Common myeloid progenitor, CD34-positive (primary cell): ENCODE results near the gene SNED1.

ENCODE experiments used
- CTCF ChIA-PET: fragments of 350-600 bp; sonication (Branson Sonifier 250); formaldehyde crosslinking; loops from one replicate; lab custom pipeline; 2021; ENCODE audit warnings: antibody characterized with exemption; lab: Charles Lee
- POLR2A ChIA-PET: fragments of 350-600 bp; sonication (Branson Sonifier 250); formaldehyde crosslinking; loops from one replicate; lab custom pipeline; 2021; ENCODE audit warnings: antibody characterized with exemption; lab: Charles Lee
- DNase-seq, 3 donors: peaks; one replicate each; pipeline versions ENCODE4 v3.0.0 to v3.0.0-alpha.2; 2013
- H3K27ac ChIP-seq, 2 experiments: 1 replicate in 1 of 2; 2 replicates in 1 of 2; pipeline ENCODE4 v1.7.0; 2013; ENCODE audit warnings: inconsistent platforms in 2 of 2, low read length in 2 of 2, mild to moderate bottlenecking in 2 of 2, low read depth in 1 of 2, moderate library complexity in 1 of 2; ENCODE audit not compliant: severe bottlenecking in 2 of 2, insufficient read depth in 1 of 2, poor library complexity in 1 of 2
- H3K27me3 ChIP-seq, 5 experiments: replicated peaks in 2 of 5; 1 replicate in 3 of 5; 2 replicates in 2 of 5; pipeline versions ENCODE4 v1.6.1 to v1.7.0; 2013; ENCODE audit warnings: low read length in 4 of 5, mild to moderate bottlenecking in 2 of 5, moderate library complexity in 2 of 5, inconsistent platforms in 1 of 5; ENCODE audit not compliant: insufficient read depth in 5 of 5, control insufficient read depth in 4 of 5
- H3K36me3 ChIP-seq, 4 experiments: 1 replicate in 2 of 4; 2 replicates in 2 of 4; pipeline versions ENCODE4 v1.6.1 to v1.7.0; 2013; ENCODE audit warnings: low read length in 3 of 4, control low read depth in 1 of 4, mild to moderate bottlenecking in 1 of 4; ENCODE audit not compliant: control insufficient read depth in 4 of 4, insufficient read depth in 4 of 4
- H3K4me1 ChIP-seq, 4 experiments: 1 replicate in 3 of 4; 2 replicates in 1 of 4; pipeline versions ENCODE4 v1.6.1 to v1.7.1; 2013; ENCODE audit warnings: low read length in 3 of 4, mild to moderate bottlenecking in 3 of 4, control low read depth in 1 of 4, inconsistent platforms in 1 of 4, moderate library complexity in 1 of 4; ENCODE audit not compliant: control insufficient read depth in 4 of 4, insufficient read depth in 4 of 4; ENCODE audit errors: control extremely low read depth in 1 of 4
- H3K4me3 ChIP-seq, 7 experiments: 1 replicate in 4 of 7; 2 replicates in 3 of 7; pipeline versions ENCODE4 v1.5.1 to v1.7.0; 2013; ENCODE audit warnings: mild to moderate bottlenecking in 7 of 7, low read length in 6 of 7, moderate library complexity in 6 of 7, inconsistent platforms in 2 of 7, low read depth in 2 of 7, control low read depth in 1 of 7; ENCODE audit not compliant: insufficient read depth in 4 of 7, control insufficient read depth in 1 of 7; ENCODE audit errors: extremely low read depth in 1 of 7
- H3K9me3 ChIP-seq, 5 experiments: 1 replicate in 4 of 5; 2 replicates in 1 of 5; pipeline versions ENCODE4 v1.6.1 to v1.7.1; 2013; ENCODE audit warnings: low read length in 4 of 5, mild to moderate bottlenecking in 2 of 5, inconsistent platforms in 1 of 5, low read depth in 1 of 5, moderate library complexity in 1 of 5; ENCODE audit not compliant: control insufficient read depth in 4 of 5, insufficient read depth in 2 of 5; ENCODE audit errors: control extremely low read depth in 1 of 5
- WGBS: methylation state at CpG from one replicate; pipeline ENCODE4 v1.1.5; 2013; ENCODE audit not compliant: insufficient coverage; 5-methylcytosine and 5-hydroxymethylcytosine counted together

The SNED1 gene

GRCh38 chr2:241080405-241081189, 82.2 kb downstream of the SNED1 start:
- ChIA-PET POLR2A (interaction anchor here (1.0 kb wide), 1 partner anchor 133 kb away, joined by 3 read pairs; no protein-coding TSS in a partner anchor), CTCF (no interaction called here)
- 94% methylated on average over 17 of the region's 18 CpGs for WGBS

GRCh38 chr2:241081190-241081642, 82.8 kb downstream of the SNED1 start:
- CTCF ChIA-PET: no interaction called here

More at GRCh38 chr2:241080405-241081189, 82.2 kb downstream of the SNED1 start:
- H3K27ac ChIP-seq: no peak overlapping the region
- no peak for DNase-seq
- H3K36me3 ChIP-seq: peaks cover 0 to 13% (median 2%) of the 10 kb centered on the region in 4 experiments
- no peaks in the 10 kb centered on the region for H3K4me1 ChIP-seq
- no peak overlapping the region for H3K4me3 ChIP-seq
- peaks cover 0 to 6% (median 0%) of the 10 kb centered on the region in 5 experiments for H3K9me3 ChIP-seq
- H3K27me3 ChIP-seq: no peaks in the 10 kb centered on the region

GRCh38 chr2:241081643-241082340, 83.4 kb downstream of the SNED1 start:
- CTCF ChIA-PET: interaction anchor here (1.1 kb wide), 1 partner anchor 98 kb away, joined by 3 read pairs; no protein-coding TSS in a partner anchor

More at GRCh38 chr2:241081190-241081642, 82.8 kb downstream of the SNED1 start:
- no peaks in the 10 kb centered on the region for H3K27me3 ChIP-seq
- peaks cover 0 to 6% (median 0%) of the 10 kb centered on the region in 5 experiments for H3K9me3 ChIP-seq
- H3K27ac ChIP-seq: no peak overlapping the region
- no peaks in the 10 kb centered on the region for H3K4me1 ChIP-seq
- peaks cover under 1 to 12% (median 3%) of the 10 kb centered on the region in 4 experiments for H3K36me3 ChIP-seq
- POLR2A ChIA-PET: interaction anchor here (1.0 kb wide), 1 partner anchor 133 kb away, joined by 3 read pairs; no protein-coding TSS in a partner anchor
- H3K4me3 ChIP-seq: no peak overlapping the region
- WGBS: 86% methylated on average over 9 of the region's 9 CpGs
- no peak for DNase-seq

GRCh38 chr2:241082341-241083090, 84.1 kb downstream of the SNED1 start:
- Histone ChIP-seq H3K27ac (no peak overlapping the region), H3K4me3 (no peak overlapping the region), H3K4me1 (no peaks in the 10 kb centered on the region), H3K9me3 (peaks cover 0 to 6% (median 0%) of the 10 kb centered on the region in 5 experiments), H3K36me3 (peaks cover 6 to 25% (median 11%) of the 10 kb centered on the region in 4 experiments), H3K27me3 (no peaks in the 10 kb centered on the region)
- CTCF ChIA-PET: interaction anchor here (1.1 kb wide), 1 partner anchor 99 kb away, joined by 3 read pairs; no protein-coding TSS in a partner anchor
- 91% methylated on average over 12 of the region's 14 CpGs for WGBS
- POLR2A ChIA-PET: no interaction called here
- no peak for DNase-seq

More at GRCh38 chr2:241081643-241082340, 83.4 kb downstream of the SNED1 start:
- POLR2A ChIA-PET: no interaction called here
- Histone ChIP-seq H3K36me3 (peaks cover 4 to 18% (median 7%) of the 10 kb centered on the region in 4 experiments), H3K4me1 (no peaks in the 10 kb centered on the region), H3K27ac (no peak overlapping the region), H3K9me3 (peaks cover 0 to 6% (median 0%) of the 10 kb centered on the region in 5 experiments), H3K27me3 (no peaks in the 10 kb centered on the region), H3K4me3 (no peak overlapping the region)
- no peak for DNase-seq
- 95% methylated on average over 22 of the region's 28 CpGs for WGBS

GRCh38 chr2:241083091-241083415, 84.6 kb downstream of the SNED1 start:
- peaks cover 0 to 6% (median 0%) of the 10 kb centered on the region in 5 experiments for H3K9me3 ChIP-seq
- CTCF ChIA-PET: no interaction called here
- DNase-seq: no peak
- H3K36me3 ChIP-seq: peaks cover 10 to 30% (median 15%) of the 10 kb centered on the region in 4 experiments
- no peak overlapping the region for H3K4me3 ChIP-seq
- WGBS: 100% methylated on average over 5 of the region's 5 CpGs
- POLR2A ChIA-PET: no interaction called here
- H3K27me3 ChIP-seq: no peaks in the 10 kb centered on the region
- H3K4me1 ChIP-seq: peaks cover 0 to 3% (median 0%) of the 10 kb centered on the region in 4 experiments
- no peak overlapping the region for H3K27ac ChIP-seq

- H3K36me3 ChIP-seq: peaks cover 10 to 41% (median 28%) of the 10 kb centered on the region in 4 experiments
Measured at GRCh38 chr2:241084856-241085444, 86.5 kb downstream of the SNED1 start.

More at GRCh38 chr2:241084856-241085444, 86.5 kb downstream of the SNED1 start:
- ChIA-PET CTCF (no interaction called here), POLR2A (no interaction called here)
- Histone ChIP-seq H3K9me3 (peaks cover 0 to 6% (median 0%) of the 10 kb centered on the region in 5 experiments), H3K4me1 (peaks cover 0 to 21% (median 0%) of the 10 kb centered on the region in 4 experiments), H3K27me3 (no peaks in the 10 kb centered on the region), H3K4me3 (no peak overlapping the region), H3K27ac (no peak overlapping the region)
- no peak for DNase-seq
- WGBS: 100% methylated on average over 2 of the region's 4 CpGs
